ENCODE data around the gene MGAT1. TPM values are rescaled to one million over a fixed set of nuclear protein-coding genes. Genes with fewer than 3 reads are reported as not detected.

MGAT1 gene
- total and polyA plus RNA-seq, 2 experiments from 2014 or later: 23.7 to 81.4 TPM

DNA sequence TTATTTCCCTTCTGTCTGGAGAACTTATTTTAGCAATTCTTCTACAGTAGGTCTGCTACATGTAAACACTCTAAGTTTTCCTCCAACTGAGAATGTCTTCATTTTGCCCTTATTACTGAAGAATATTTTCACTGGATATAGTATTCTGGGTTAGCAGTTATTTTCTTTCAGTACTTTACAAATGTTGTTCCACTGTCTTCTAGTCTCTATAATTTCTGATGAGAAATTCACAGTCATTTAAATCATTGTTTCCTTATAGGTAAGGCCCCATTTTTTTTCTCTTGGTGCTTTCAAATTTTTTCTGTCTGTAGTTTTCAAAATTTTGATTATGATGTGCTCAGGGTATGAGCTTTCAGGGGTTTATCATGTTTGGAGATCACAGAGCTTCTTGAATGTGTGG is 30.8 kb downstream of the MGAT1 start:
- H3K79me2 ChIP-seq (replicated peaks; ENCODE audit: insufficient read depth): no peaks in the 10 kb centered on the region
- peaks cover 33% of the 10 kb centered on the region for H3K9me3 Mint-ChIP-seq
- DNase-seq (ENCODE audit: low spot score): no peak
- no peak overlapping the region for H3K27ac ChIP-seq (ENCODE audit: low read depth)
- ATAC-seq: no peak
- no peaks in the 10 kb centered on the region for H4K20me1 ChIP-seq (replicated peaks; ENCODE audit: insufficient read depth)
- no peaks in the 10 kb centered on the region for H3K36me3 ChIP-seq (ENCODE audit: insufficient read depth)
- H3K4me1 ChIP-seq (ENCODE audit: insufficient read depth): no peaks in the 10 kb centered on the region
- no peak overlapping the region for H3K27ac Mint-ChIP-seq
- H3K4me1 Mint-ChIP-seq: no peaks in the 10 kb centered on the region
- no peak overlapping the region for H3K4me3 ChIP-seq
- H2AFZ ChIP-seq: no peak overlapping the region
- peaks cover 5% of the 10 kb centered on the region for H3K27me3 Mint-ChIP-seq (ENCODE audit: insufficient read depth, low read depth, poor library complexity)
- no peaks in the 10 kb centered on the region for H3K27me3 ChIP-seq (ENCODE audit: insufficient read depth)
- H3K9me2 ChIP-seq (ENCODE audit: insufficient read depth): no peaks in the 10 kb centered on the region
- H3K4me3 Mint-ChIP-seq: no peak overlapping the region
- TF ChIP-seq ZNF114 (CRISPR knock-in tag; IDR thresholded peaks at IDR 0.05) (no peak), POLR2AphosphoS5 (IDR thresholded peaks at IDR 0.05; ENCODE audit: low read depth) (no peak), JUNB (IDR thresholded peaks at IDR 0.05; ENCODE audit: unreplicated experiment) (no peak), NANOG (IDR thresholded peaks at IDR 0.05; ENCODE audit: borderline replicate concordance) (no peak), CREB1 (CRISPR knock-in tag; IDR thresholded peaks at IDR 0.05; ENCODE audit: low read depth) (no peak), EZH2phosphoT487 (IDR thresholded peaks at IDR 0.05; ENCODE audit: unreplicated experiment) (no peak)
- TF ChIP-seq, protein P1, sequence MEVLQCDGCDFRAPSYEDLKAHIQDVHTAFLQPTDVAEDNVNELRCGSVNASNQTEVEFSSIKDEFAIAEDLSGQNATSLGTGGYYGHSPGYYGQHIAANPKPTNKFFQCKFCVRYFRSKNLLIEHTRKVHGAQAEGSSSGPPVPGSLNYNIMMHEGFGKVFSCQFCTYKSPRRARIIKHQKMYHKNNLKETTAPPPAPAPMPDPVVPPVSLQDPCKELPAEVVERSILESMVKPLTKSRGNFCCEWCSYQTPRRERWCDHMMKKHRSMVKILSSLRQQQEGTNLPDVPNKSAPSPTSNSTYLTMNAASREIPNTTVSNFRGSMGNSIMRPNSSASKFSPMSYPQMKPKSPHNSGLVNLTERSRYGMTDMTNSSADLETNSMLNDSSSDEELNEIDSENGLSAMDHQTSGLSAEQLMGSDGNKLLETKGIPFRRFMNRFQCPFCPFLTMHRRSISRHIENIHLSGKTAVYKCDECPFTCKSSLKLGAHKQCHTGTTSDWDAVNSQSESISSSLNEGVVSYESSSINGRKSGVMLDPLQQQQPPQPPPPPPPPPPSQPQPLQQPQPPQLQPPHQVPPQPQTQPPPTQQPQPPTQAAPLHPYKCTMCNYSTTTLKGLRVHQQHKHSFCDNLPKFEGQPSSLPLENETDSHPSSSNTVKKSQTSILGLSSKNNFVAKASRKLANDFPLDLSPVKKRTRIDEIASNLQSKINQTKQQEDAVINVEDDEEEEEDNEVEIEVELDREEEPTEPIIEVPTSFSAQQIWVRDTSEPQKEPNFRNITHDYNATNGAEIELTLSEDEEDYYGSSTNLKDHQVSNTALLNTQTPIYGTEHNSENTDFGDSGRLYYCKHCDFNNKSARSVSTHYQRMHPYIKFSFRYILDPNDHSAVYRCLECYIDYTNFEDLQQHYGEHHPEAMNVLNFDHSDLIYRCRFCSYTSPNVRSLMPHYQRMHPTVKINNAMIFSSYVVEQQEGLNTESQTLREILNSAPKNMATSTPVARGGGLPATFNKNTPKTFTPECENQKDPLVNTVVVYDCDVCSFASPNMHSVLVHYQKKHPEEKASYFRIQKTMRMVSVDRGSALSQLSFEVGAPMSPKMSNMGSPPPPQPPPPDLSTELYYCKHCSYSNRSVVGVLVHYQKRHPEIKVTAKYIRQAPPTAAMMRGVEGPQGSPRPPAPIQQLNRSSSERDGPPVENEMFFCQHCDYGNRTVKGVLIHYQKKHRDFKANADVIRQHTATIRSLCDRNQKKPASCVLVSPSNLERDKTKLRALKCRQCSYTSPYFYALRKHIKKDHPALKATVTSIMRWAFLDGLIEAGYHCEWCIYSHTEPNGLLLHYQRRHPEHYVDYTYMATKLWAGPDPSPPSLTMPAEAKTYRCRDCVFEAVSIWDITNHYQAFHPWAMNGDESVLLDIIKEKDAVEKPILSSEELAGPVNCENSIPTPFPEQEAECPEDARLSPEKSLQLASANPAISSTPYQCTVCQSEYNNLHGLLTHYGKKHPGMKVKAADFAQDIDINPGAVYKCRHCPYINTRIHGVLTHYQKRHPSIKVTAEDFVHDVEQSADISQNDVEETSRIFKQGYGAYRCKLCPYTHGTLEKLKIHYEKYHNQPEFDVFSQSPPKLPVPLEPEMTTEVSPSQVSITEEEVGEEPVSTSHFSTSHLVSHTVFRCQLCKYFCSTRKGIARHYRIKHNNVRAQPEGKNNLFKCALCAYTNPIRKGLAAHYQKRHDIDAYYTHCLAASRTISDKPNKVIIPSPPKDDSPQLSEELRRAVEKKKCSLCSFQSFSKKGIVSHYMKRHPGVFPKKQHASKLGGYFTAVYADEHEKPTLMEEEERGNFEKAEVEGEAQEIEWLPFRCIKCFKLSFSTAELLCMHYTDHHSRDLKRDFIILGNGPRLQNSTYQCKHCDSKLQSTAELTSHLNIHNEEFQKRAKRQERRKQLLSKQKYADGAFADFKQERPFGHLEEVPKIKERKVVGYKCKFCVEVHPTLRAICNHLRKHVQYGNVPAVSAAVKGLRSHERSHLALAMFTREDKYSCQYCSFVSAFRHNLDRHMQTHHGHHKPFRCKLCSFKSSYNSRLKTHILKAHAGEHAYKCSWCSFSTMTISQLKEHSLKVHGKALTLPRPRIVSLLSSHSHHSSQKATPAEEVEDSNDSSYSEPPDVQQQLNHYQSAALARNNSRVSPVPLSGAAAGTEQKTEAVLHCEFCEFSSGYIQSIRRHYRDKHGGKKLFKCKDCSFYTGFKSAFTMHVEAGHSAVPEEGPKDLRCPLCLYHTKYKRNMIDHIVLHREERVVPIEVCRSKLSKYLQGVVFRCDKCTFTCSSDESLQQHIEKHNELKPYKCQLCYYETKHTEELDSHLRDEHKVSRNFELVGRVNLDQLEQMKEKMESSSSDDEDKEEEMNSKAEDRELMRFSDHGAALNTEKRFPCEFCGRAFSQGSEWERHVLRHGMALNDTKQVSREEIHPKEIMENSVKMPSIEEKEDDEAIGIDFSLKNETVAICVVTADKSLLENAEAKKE (CRISPR knock-in tag; IDR thresholded peaks at IDR 0.05): no peak
- TF ChIP-seq, protein P2, sequence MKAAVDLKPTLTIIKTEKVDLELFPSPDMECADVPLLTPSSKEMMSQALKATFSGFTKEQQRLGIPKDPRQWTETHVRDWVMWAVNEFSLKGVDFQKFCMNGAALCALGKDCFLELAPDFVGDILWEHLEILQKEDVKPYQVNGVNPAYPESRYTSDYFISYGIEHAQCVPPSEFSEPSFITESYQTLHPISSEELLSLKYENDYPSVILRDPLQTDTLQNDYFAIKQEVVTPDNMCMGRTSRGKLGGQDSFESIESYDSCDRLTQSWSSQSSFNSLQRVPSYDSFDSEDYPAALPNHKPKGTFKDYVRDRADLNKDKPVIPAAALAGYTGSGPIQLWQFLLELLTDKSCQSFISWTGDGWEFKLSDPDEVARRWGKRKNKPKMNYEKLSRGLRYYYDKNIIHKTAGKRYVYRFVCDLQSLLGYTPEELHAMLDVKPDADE (IDR thresholded peaks at IDR 0.05): no peak
- no peak overlapping the region for H3K4me2 ChIP-seq
- H3F3A ChIP-seq (replicated peaks; ENCODE audit: low read depth): no peaks in the 10 kb centered on the region
- H3K36me3 Mint-ChIP-seq (ENCODE audit: low read depth): peaks cover 19% of the 10 kb centered on the region
